ENCODE measurements around the gene PCDHB6.
"Not testable (repeated sequence)": the region's sequence is repeated elsewhere in the genome, so short reads cannot be mapped to it uniquely, and the experiment has no call there.

PCDHB6 gene

DNA sequence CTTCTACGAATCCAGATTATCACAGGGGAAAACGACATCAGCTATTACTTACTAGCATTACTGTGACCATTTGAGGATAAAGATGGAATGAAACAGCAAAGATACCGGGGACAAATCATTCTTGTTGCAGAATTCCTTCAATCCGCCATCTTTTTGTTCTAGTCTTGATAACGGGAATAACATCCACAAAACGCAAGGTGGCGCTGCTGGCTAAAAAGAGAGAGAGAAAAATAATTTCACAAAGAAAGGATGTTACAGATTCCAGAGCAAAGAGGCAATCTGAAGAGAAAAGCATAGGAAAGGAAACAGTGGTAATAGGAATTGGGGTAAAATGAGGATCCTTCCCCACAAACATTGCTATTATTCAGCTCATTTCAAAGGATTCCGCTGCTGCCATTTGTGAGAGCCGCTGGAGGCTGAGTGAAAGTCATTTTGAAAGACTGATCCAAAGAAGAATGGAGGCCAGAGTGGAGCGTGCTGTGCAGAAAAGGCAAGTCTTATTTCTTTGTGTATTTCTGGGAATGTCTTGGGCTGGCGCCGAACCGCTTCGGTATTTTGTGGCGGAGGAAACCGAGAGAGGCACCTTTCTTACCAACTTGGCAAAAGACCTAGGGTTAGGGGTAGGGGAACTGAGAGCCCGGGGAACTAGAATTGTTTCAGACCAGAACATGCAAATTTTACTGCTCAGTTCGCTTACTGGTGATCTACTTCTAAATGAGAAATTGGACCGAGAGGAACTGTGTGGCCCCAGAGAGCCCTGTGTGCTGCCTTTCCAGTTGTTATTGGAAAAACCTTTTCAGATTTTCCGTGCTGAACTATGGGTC lies 22.7 kb downstream of the PCDHB6 start, which contains the start of gene PCDHB7:
Gene PCDHB7, plus strand, starts transcription at position 264 of the 824 bp plus-strand sequence. Its CDS starts 192 bp downstream, at position 456.
- DNase-seq, result no peak

GRCh38 chr5:141174291-141175104 lies 24.6 kb downstream of the PCDHB6 start:
- not testable (repeated sequence) for DNase-seq

DNA sequence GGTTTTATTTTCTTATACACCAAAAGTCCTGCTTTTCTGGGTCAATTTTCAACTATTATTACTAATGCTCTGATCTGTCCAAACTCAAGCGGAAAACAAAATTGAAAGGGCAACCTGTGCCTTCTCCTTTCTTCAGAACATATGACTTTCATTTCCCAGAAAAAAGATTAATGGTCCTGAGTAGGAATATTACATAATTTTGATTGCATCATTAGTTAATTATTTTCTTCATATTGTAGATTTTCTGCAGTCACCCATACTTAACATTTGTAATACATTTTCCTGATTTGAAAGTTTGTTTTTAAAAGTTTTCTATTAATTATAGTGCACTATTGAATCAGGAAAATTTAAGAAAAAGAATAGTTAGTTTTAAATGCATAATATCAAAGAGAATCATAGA lies 26.1 kb downstream of the PCDHB6 start:
- no peak for DNase-seq

DNA sequence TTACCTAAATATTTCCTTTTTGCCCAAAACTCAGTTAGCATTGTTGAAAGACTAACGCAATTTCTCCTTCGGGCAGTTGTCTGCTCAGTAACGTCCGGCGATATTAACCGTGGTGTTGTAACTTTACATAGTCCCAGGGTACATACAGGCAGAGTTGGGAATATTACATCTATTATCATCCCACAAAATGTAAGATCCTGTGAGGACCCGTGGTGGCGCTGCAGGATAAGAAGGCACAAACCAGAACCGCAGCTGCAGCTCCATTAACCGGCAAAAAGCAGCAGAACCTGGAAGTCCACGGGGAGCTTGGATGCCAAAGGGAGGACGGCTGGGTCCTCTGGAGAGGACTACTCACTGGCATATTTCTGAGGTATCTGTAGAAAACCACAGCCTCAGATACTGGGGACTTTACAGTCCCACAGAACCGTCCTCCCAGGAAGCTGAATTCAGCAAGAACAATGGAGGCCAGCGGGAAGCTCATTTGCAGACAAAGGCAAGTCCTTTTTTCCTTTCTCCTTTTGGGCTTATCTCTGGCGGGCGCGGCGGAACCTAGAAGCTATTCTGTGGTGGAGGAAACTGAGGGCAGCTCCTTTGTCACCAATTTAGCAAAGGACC lies 27.8 kb downstream of the PCDHB6 start, which contains the start of gene PCDHB8:
Gene PCDHB8, plus strand, starts transcription at position 214 of the 615 bp plus-strand sequence. Its CDS starts 245 bp downstream, at position 459.
- DNase-seq, result not testable (repeated sequence)

DNA sequence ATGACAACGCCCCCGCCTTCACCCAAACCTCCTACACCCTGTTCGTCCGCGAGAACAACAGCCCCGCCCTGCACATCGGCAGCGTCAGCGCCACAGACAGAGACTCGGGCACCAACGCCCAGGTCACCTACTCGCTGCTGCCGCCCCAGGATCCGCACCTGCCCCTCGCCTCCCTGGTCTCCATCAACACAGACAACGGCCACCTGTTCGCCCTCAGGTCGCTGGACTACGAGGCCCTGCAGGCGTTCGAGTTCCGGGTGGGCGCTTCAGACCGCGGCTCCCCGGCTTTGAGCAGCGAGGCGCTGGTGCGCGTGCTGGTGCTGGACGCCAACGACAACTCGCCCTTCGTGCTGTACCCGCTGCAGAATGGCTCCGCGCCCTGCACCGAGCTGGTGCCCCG lies 29.5 kb downstream of the PCDHB6 start:
- not testable (repeated sequence) for DNase-seq

DNA sequence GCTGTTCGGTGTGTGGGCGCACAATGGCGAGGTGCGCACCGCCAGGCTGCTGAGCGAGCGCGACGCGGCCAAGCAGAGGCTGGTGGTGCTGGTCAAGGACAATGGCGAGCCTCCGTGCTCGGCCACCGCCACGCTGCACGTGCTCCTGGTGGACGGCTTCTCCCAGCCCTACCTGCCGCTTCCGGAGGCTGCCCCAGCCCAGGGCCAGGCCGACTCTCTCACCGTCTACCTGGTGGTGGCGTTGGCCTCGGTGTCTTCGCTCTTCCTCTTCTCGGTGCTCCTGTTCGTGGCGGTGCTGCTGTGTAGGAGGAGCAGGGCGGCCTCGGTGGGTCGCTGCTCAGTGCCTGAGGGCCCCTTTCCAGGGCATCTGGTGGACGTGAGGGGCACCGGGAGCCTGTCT lies 30.0 kb downstream of the PCDHB6 start:
- DNase-seq, result not testable (repeated sequence)

- no peak for DNase-seq
These were observed 30.5 kb downstream of the PCDHB6 start for GRCh38 chr5:141180313-141180712.

DNA sequence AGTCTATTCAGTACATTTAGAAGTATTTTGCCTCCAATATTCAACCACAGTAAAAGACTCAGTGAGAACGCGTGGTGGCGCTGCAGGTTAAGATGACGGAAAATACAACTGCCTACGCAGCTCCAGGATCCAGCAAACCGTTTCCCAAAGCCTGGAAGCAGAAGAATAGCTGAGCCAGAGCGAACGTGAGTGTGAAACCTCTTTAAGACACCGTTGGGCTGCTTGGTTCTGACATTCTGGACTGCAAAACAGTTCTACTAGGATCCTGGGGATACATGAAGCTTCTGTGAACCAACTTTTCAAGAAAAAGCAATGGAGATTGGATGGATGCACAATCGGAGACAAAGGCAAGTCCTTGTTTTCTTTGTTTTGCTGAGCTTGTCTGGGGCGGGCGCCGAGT lies 32.4 kb downstream of the PCDHB6 start, which contains the start of gene PCDHB16:
Gene PCDHB16, plus strand, starts transcription at position 140 of the 400 bp plus-strand sequence. Its CDS starts 173 bp downstream, at position 313.
- DNase-seq, result no peak

DNA sequence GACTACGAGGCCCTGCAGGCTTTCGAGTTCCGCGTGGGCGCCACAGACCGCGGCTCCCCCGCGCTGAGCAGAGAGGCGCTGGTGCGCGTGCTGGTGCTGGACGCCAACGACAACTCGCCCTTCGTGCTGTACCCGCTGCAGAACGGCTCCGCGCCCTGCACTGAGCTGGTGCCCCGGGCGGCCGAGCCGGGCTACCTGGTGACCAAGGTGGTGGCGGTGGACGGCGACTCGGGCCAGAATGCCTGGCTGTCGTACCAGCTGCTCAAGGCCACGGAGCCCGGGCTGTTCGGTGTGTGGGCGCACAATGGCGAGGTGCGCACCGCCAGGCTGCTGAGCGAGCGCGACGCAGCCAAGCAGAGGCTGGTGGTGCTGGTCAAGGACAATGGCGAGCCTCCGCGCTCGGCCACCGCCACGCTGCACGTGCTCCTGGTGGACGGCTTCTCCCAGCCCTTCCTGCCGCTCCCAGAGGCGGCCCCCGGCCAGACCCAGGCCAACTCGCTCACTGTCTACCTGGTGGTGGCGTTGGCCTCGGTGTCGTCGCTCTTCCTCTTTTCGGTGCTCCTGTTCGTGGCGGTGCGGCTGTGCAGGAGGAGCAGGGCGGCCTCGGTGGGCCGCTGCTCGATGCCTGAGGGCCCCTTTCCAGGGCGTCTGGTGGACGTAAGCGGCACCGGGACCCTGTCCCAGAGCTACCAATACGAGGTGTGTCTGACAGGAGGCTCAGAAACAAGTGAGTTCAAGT lies 34.4 kb downstream of the PCDHB6 start:
- DNase-seq, result not testable (repeated sequence)

DNA sequence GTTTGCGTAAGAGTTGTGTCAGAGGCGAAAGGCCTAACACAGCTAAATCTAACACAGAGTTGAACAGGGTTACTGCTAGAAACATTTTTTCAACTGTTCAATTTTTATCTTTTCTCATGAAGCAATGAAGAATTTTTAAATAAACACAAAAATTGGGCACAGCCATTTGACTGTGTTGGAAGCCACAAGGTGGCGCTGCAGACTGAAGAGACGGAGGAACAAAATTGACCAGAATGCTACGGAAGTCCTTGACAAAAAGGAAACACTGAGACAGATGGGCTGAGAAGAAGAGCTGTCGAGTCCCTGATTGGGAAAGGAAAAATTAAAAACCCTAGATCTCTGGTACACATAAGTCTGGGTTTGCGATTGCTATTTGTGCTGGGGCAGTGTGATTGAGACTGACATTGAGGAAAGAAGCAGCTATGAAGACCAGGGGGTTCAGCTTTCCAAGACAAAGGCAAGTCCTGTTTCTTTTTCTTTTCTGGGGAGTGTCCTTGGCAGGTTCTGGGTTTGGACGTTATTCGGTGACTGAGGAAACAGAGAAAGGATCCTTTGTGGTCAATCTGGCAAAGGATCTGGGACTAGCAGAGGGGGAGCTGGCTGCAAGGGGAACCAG lies 37.1 kb downstream of the PCDHB6 start, which contains the start of gene PCDHB9:
Gene PCDHB9, plus strand, starts transcription at position 265 of the 616 bp plus-strand sequence. Its CDS starts 158 bp downstream, at position 423.
- no peak for DNase-seq

DNA sequence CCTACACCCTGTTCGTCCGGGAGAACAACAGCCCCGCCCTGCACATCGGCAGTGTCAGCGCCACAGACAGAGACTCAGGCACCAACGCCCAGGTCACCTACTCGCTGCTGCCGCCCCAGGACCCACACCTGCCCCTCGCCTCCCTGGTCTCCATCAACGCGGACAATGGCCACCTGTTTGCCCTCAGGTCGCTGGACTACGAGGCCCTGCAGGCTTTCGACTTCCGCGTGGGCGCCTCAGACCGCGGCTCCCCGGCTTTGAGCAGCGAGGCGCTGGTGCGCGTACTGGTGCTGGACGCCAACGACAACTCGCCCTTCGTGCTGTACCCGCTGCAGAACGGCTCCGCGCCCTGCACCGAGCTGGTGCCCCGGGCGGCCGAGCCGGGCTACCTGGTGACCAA lies 38.8 kb downstream of the PCDHB6 start:
- DNase-seq, result not testable (repeated sequence)

- DNase-seq, result not testable (repeated sequence)
These were observed 39.3 kb downstream of the PCDHB6 start for GRCh38 chr5:141189131-141189530.

- DNase-seq, result no peak
These were observed 42.4 kb downstream of the PCDHB6 start, which contains the start of gene PCDHB10 for GRCh38 chr5:141192110-141192725. Gene PCDHB10 (plus strand): TSS chr5:141192353. CDS start chr5:141192553, 200 bp downstream.

GRCh38 chr5:141194332-141194731 lies 44.5 kb downstream of the PCDHB6 start:
- not testable (repeated sequence) for DNase-seq

- DNase-seq, result no peak
These were observed 46.5 kb downstream of the PCDHB6 start for GRCh38 chr5:141196363-141196762.

GRCh38 chr5:141199359-141200235 lies 49.7 kb downstream of the PCDHB6 start, which contains the start of gene PCDHB11:
Gene PCDHB11 (plus strand): TSS chr5:141199627. CDS start chr5:141199775, 148 bp downstream.
- no peak for DNase-seq

GRCh38 chr5:141201126-141201525 lies 51.3 kb downstream of the PCDHB6 start:
- not testable (repeated sequence) for DNase-seq

- DNase-seq, result not testable (repeated sequence)
These were observed 51.8 kb downstream of the PCDHB6 start for GRCh38 chr5:141201646-141202045.
